ENCODE results near the gene FASTKD1.
"Not testable (repeated sequence)": the region's sequence is repeated elsewhere in the genome, so short reads cannot be mapped to it uniquely, and the experiment has no call there.

- not testable (repeated sequence) for TF ChIP-seq POLR2A (IDR thresholded peaks at IDR 0.05; ENCODE audit: low read depth); EP300 (IDR thresholded peaks at IDR 0.05); POLR2AphosphoS5 (IDR thresholded peaks at IDR 0.05)
- TF ChIP-seq, protein P1, sequence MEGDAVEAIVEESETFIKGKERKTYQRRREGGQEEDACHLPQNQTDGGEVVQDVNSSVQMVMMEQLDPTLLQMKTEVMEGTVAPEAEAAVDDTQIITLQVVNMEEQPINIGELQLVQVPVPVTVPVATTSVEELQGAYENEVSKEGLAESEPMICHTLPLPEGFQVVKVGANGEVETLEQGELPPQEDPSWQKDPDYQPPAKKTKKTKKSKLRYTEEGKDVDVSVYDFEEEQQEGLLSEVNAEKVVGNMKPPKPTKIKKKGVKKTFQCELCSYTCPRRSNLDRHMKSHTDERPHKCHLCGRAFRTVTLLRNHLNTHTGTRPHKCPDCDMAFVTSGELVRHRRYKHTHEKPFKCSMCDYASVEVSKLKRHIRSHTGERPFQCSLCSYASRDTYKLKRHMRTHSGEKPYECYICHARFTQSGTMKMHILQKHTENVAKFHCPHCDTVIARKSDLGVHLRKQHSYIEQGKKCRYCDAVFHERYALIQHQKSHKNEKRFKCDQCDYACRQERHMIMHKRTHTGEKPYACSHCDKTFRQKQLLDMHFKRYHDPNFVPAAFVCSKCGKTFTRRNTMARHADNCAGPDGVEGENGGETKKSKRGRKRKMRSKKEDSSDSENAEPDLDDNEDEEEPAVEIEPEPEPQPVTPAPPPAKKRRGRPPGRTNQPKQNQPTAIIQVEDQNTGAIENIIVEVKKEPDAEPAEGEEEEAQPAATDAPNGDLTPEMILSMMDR (IDR thresholded peaks at IDR 0.05): not testable (repeated sequence)
These were observed 42.3 kb upstream of the FASTKD1 start for GRCh38 chr2:169615982-169616381.
